ENCODE measurements around the gene NUCB1.
A peak's percentile ranks its signal among the peaks of the same experiment; 100 is the strongest.

NUCB1 gene

GRCh38 chr19:48964205-48965039 lies 64.3 kb downstream of the NUCB1 start:
- DNase-seq = no peak

- DNase-seq = peak; percentile 77
Measured at GRCh38 chr19:48965040-48965805, 65.1 kb downstream of the NUCB1 start, which contains the start of gene FTL. Gene FTL, plus strand, starts transcription at chr19:48965309. Its CDS starts 199 bp downstream, at chr19:48965508.

GRCh38 chr19:48965806-48966540 lies 65.9 kb downstream of the NUCB1 start:
- DNase-seq = peak; percentile 85

- no peak for DNase-seq
Measured at GRCh38 chr19:48966541-48967345, 66.6 kb downstream of the NUCB1 start.

- no peak for DNase-seq
Measured at GRCh38 chr19:48967346-48968178, 67.5 kb downstream of the NUCB1 start.

- no peak for DNase-seq
Measured at GRCh38 chr19:48968179-48968661, 68.1 kb downstream of the NUCB1 start.

- DNase-seq = no peak
Measured at GRCh38 chr19:48968813-48969218, 68.7 kb downstream of the NUCB1 start.

GRCh38 chr19:48969276-48970138 lies 69.4 kb downstream of the NUCB1 start:
- DNase-seq = no peak

- DNase-seq = no peak
Measured at GRCh38 chr19:48970139-48970766, 70.1 kb downstream of the NUCB1 start.

- DNase-seq = peak; percentile 67
Measured at GRCh38 chr19:48970923-48971395, 70.8 kb downstream of the NUCB1 start.

All from central memory CD4-positive, alpha-beta T cell (primary cell).